ENCODE measurements around the gene GAS2L1.

GRCh38 chr22:29290061-29290460 lies 16.4 kb upstream of the GAS2L1 start:
- TF ChIP-seq, protein P1, sequence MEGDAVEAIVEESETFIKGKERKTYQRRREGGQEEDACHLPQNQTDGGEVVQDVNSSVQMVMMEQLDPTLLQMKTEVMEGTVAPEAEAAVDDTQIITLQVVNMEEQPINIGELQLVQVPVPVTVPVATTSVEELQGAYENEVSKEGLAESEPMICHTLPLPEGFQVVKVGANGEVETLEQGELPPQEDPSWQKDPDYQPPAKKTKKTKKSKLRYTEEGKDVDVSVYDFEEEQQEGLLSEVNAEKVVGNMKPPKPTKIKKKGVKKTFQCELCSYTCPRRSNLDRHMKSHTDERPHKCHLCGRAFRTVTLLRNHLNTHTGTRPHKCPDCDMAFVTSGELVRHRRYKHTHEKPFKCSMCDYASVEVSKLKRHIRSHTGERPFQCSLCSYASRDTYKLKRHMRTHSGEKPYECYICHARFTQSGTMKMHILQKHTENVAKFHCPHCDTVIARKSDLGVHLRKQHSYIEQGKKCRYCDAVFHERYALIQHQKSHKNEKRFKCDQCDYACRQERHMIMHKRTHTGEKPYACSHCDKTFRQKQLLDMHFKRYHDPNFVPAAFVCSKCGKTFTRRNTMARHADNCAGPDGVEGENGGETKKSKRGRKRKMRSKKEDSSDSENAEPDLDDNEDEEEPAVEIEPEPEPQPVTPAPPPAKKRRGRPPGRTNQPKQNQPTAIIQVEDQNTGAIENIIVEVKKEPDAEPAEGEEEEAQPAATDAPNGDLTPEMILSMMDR (IDR thresholded peaks at IDR 0.05) = no peak
- TF ChIP-seq POLR2A (IDR thresholded peaks at IDR 0.05) (no peak), POLR2AphosphoS5 (IDR thresholded peaks at IDR 0.05) (no peak), EP300 (IDR thresholded peaks at IDR 0.05) (no peak)
